GM12874 (cell line): ENCODE measurements around the gene CD300A.

ENCODE experiments used
- TF ChIP-seq, protein P1 (sequence below): IDR thresholded peaks from 2 replicates; pipeline ENCODE4 v1.5.1; 2011; ENCODE audit warnings: low read depth, mild to moderate bottlenecking, control low read depth, low read length, moderate library complexity; ENCODE audit not compliant: insufficient read depth

CD300A gene

DNA sequence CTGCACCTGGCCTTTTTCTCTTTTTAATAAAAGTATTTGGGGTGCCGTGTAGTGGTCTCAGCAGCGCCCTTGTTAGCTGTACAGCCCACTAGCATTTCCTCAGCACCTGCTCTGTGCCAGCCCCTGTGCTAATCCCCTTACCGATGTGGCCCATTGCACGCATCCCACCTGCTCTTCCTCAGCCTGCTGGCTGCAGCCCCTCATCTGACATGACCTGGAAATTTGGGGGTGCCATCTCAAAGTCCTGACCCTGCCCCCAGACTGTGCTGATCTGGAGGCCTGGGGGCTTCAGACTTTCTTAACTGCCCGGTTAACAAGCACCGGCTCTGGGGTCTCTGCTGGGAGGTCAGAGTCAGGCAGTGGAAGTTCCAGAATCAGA is 24.2 kb upstream of the CD300A start:
- TF ChIP-seq, protein P1, sequence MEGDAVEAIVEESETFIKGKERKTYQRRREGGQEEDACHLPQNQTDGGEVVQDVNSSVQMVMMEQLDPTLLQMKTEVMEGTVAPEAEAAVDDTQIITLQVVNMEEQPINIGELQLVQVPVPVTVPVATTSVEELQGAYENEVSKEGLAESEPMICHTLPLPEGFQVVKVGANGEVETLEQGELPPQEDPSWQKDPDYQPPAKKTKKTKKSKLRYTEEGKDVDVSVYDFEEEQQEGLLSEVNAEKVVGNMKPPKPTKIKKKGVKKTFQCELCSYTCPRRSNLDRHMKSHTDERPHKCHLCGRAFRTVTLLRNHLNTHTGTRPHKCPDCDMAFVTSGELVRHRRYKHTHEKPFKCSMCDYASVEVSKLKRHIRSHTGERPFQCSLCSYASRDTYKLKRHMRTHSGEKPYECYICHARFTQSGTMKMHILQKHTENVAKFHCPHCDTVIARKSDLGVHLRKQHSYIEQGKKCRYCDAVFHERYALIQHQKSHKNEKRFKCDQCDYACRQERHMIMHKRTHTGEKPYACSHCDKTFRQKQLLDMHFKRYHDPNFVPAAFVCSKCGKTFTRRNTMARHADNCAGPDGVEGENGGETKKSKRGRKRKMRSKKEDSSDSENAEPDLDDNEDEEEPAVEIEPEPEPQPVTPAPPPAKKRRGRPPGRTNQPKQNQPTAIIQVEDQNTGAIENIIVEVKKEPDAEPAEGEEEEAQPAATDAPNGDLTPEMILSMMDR = no peak

DNA sequence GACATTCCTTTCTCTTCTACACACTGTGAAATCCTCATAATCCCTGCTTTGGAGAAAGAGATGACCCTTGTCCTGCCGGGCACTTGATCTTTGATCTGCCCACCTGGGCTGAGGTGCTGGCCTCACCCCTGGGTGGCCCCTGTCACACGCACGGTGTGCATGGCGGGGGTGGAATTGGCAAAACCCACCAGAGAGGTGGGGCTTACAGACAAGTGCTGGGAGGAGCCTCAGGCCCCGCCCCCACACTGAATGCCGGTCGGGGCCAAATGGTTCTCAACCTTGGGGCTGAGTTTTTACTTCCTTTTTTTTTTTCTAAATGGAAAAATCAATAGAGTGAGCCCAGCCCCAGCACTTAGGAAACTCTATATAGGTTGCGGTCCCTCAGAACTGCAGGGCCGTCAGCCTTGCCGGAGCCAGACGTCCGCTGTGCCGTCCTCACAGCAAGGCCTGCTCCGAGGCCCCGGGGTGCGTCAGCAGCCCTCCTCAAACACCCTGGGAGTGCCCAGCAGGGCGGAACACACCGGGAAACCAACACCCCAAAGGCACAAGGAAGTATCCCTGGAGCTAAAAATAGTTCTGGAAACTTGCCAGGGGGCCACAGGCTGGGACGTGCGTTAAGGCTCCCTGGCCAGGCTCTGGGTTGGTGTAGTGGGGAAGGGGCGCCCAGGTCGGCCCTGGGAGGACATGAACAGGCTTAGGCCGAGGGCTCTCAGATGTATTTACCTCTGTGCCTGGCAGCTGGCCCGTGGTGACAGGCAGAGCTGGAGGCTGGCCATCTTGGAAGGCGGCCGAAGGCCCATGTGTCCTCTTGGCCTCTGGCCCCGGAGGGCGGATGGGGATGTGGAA is 23.5 kb upstream of the CD300A start:
- TF ChIP-seq, protein P1 = no peak

GRCh38 chr17:74443516-74444296 is 22.7 kb upstream of the CD300A start:
- TF ChIP-seq, protein P1 = no peak

- TF ChIP-seq, protein P1 = no peak
These were observed 22.0 kb upstream of the CD300A start for GRCh38 chr17:74444406-74444805.

GRCh38 chr17:74445158-74445557 is 21.3 kb upstream of the CD300A start:
- TF ChIP-seq, protein P1 = no peak

GRCh38 chr17:74446551-74447500 is 19.6 kb upstream of the CD300A start:
- TF ChIP-seq, protein P1 = no peak

- TF ChIP-seq, protein P1 = no peak
These were observed 18.7 kb upstream of the CD300A start for GRCh38 chr17:74447628-74448159.
